Mesendoderm (in vitro differentiated cells): Measurements from ENCODE around the gene NHSL2.

Experiments
- DNase-seq: peaks from one replicate; pipeline ENCODE4 v3.0.0; 2013
- H2AK5ac ChIP-seq: 2 replicates; pipeline ENCODE4 v1.6.1; 2013; ENCODE audit warnings: low read length, inconsistent platforms
- H2BK120ac ChIP-seq: 2 replicates; pipeline ENCODE4 v1.6.1; 2013; ENCODE audit warnings: low read depth, mild to moderate bottlenecking, low read length, moderate library complexity, mixed read lengths
- H2BK15ac ChIP-seq: replicated peaks from 2 replicates; pipeline ENCODE4 v1.6.1; 2013; ENCODE audit warnings: low read depth, mild to moderate bottlenecking, moderate library complexity
- H2BK5ac ChIP-seq: 2 replicates; pipeline ENCODE4 v1.6.1; 2013; ENCODE audit warnings: low read length, inconsistent platforms
- H3K18ac ChIP-seq: 2 replicates; pipeline ENCODE4 v1.6.1; 2013; ENCODE audit warnings: mild to moderate bottlenecking, low read length, mixed read lengths
- H3K23ac ChIP-seq: one replicate; pipeline ENCODE4 v1.6.1; 2013; ENCODE audit warnings: low read length
- H3K27ac ChIP-seq: 2 replicates; pipeline ENCODE4 v1.5.1; 2013; ENCODE audit warnings: low read depth, mild to moderate bottlenecking, inconsistent platforms, low read length, moderate library complexity
- H3K27me3 ChIP-seq: 2 replicates; pipeline ENCODE4 v1.6.1; 2013; ENCODE audit warnings: low read length, control low read depth, mild to moderate bottlenecking, inconsistent platforms; ENCODE audit not compliant: insufficient read depth, poor library complexity
- H3K36me3 ChIP-seq: 2 replicates; pipeline ENCODE4 v1.6.1; 2013; ENCODE audit warnings: low read length, inconsistent platforms; ENCODE audit not compliant: control insufficient read depth, insufficient read depth
- H3K4ac ChIP-seq: one replicate; pipeline ENCODE4 v1.6.1; 2013; ENCODE audit warnings: low read depth, mild to moderate bottlenecking, low read length, moderate library complexity
- H3K4me1 ChIP-seq: 2 replicates; pipeline ENCODE4 v1.6.1; 2013; ENCODE audit warnings: low read depth, low read length, inconsistent platforms; ENCODE audit not compliant: control insufficient read depth
- H3K4me2 ChIP-seq: 2 replicates; pipeline ENCODE4 v1.6.1; 2013; ENCODE audit warnings: low read length
- H3K4me3 ChIP-seq: 2 replicates; pipeline ENCODE4 v1.5.1; 2013; ENCODE audit warnings: mild to moderate bottlenecking, low read length
- H3K56ac ChIP-seq: one replicate; pipeline ENCODE4 v1.6.1; 2013; ENCODE audit warnings: low read length
- H3K79me1 ChIP-seq: 2 replicates; pipeline ENCODE4 v1.6.1; 2013; ENCODE audit warnings: low read length, inconsistent platforms
- H3K79me2 ChIP-seq: 2 replicates; pipeline ENCODE4 v1.6.1; 2013; ENCODE audit warnings: mild to moderate bottlenecking, low read length; ENCODE audit not compliant: control insufficient read depth, insufficient read depth
- H3K9ac ChIP-seq: 2 replicates; pipeline ENCODE4 v1.6.1; 2013; ENCODE audit warnings: low read length, inconsistent platforms
- H4K5ac ChIP-seq: one replicate; pipeline ENCODE4 v1.6.1; 2013; ENCODE audit warnings: low read length
- H4K8ac ChIP-seq: one replicate; pipeline ENCODE4 v1.6.1; 2013; ENCODE audit warnings: low read depth, mild to moderate bottlenecking, control low read depth, low read length, moderate library complexity
- WGBS: extraction: QIAGEN DNeasy Blood & Tissue Kit; methylation state at CpG from one replicate; pipeline ENCODE4 v1.1.7; 2013; ENCODE audit warnings: low lambda C conversion rate, missing lambda C conversion rate; ENCODE audit not compliant: insufficient coverage; ENCODE audit errors: extremely low coverage; 5-methylcytosine and 5-hydroxymethylcytosine counted together

The NHSL2 gene

DNA sequence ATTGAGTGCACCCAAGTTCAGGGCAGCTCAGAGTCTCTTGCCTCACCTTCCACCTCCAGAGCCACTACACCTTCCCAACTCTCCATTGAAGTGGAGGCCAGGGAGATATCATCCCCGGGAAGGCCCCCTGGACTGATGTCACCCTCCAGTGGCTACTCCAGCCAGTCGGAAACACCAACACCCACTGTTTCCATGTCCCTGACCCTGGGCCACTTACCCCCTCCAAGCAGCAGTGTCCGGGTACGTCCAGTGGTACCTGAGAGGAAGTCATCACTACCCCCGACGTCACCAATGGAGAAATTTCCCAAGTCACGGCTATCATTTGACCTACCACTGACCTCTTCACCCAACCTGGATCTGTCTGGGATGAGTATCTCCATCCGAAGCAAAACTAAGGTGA lies 228.9 kb downstream of the NHSL2 start:
- no peak overlapping the region for H3K4ac ChIP-seq
- WGBS: no CpG with 5 or more reads among the region's 8 CpGs
- H2AK5ac ChIP-seq: no peak overlapping the region
- no peak overlapping the region for H3K27ac ChIP-seq
- H3K4me3 ChIP-seq: no peak overlapping the region
- no peaks in the 10 kb centered on the region for H3K27me3 ChIP-seq
- H2BK120ac ChIP-seq: no peak overlapping the region
- H3K18ac ChIP-seq: no peak overlapping the region
- no peaks in the 10 kb centered on the region for H3K79me1 ChIP-seq
- no peak overlapping the region for H3K56ac ChIP-seq
- no peak overlapping the region for H3K4me2 ChIP-seq
- no peak for DNase-seq
- H2BK5ac ChIP-seq: no peak overlapping the region
- H3K9ac ChIP-seq: no peak overlapping the region
- H3K23ac ChIP-seq: no peak overlapping the region
- no peaks in the 10 kb centered on the region for H3K79me2 ChIP-seq
- H4K8ac ChIP-seq: no peak overlapping the region
- no peaks in the 10 kb centered on the region for H3K36me3 ChIP-seq
- H3K4me1 ChIP-seq: no peaks in the 10 kb centered on the region
- no peak overlapping the region for H2BK15ac ChIP-seq
- H4K5ac ChIP-seq: no peak overlapping the region

DNA sequence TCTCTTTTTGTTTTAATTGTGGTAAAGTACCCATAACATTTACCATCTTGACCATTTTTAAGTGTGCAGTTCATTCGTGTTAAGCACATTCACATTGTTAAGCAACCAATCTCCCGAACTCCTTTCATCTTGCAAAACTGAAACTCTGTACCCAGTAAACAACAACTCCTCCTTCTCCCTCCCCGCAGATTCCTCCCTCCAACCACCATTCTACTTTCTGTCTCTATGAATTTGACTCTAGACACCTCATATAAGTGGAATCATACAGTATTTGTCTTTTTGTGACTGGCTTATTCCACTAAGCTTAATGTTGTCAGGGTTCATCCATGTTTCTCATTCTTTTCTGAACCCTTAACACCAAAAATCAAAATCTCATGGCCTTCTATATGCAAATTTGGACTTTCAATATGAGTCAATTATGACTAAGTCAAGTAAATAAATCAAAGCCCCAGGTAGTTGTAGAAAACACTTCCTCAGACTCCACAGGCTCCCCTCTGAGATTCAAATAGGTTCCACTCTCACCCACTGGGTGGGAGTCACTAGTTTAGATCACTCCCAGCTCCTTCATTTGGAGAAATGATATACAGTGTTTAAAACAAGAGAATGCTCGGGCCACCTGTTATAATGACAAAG lies 230.8 kb downstream of the NHSL2 start:
- no peak overlapping the region for H3K9ac ChIP-seq
- no peak overlapping the region for H2BK15ac ChIP-seq
- no peak overlapping the region for H3K23ac ChIP-seq
- no peak overlapping the region for H3K4me2 ChIP-seq
- H3K18ac ChIP-seq: no peak overlapping the region
- H2BK5ac ChIP-seq: no peak overlapping the region
- no peak overlapping the region for H3K4ac ChIP-seq
- WGBS: no CpG with 5 or more reads among the region's 4 CpGs
- no peak overlapping the region for H3K56ac ChIP-seq
- no peak overlapping the region for H4K5ac ChIP-seq
- H3K4me1 ChIP-seq: no peaks in the 10 kb centered on the region
- H2AK5ac ChIP-seq: no peak overlapping the region
- no peaks in the 10 kb centered on the region for H3K79me2 ChIP-seq
- H3K4me3 ChIP-seq: no peak overlapping the region
- no peak for DNase-seq
- H3K27ac ChIP-seq: no peak overlapping the region
- no peaks in the 10 kb centered on the region for H3K27me3 ChIP-seq
- H2BK120ac ChIP-seq: no peak overlapping the region
- no peaks in the 10 kb centered on the region for H3K36me3 ChIP-seq
- H3K79me1 ChIP-seq: no peaks in the 10 kb centered on the region
- no peak overlapping the region for H4K8ac ChIP-seq

GRCh38 chrX:72142094-72142793 lies 231.6 kb downstream of the NHSL2 start:
- Histone ChIP-seq H2AK5ac (no peak overlapping the region), H3K36me3 (no peaks in the 10 kb centered on the region), H3K79me1 (no peaks in the 10 kb centered on the region), H3K4me1 (no peaks in the 10 kb centered on the region), H3K4ac (no peak overlapping the region), H3K56ac (no peak overlapping the region), H3K27ac (no peak overlapping the region), H3K4me2 (no peak overlapping the region), H4K8ac (no peak overlapping the region), H3K18ac (no peak overlapping the region), H3K27me3 (no peaks in the 10 kb centered on the region), H2BK15ac (no peak overlapping the region), H2BK120ac (no peak overlapping the region), H3K23ac (no peak overlapping the region), H3K9ac (no peak overlapping the region), H3K79me2 (no peaks in the 10 kb centered on the region), H4K5ac (no peak overlapping the region), H3K4me3 (no peak overlapping the region), H2BK5ac (no peak overlapping the region)
- no CpG with 5 or more reads among the region's 8 CpGs for WGBS
- no peak for DNase-seq

DNA sequence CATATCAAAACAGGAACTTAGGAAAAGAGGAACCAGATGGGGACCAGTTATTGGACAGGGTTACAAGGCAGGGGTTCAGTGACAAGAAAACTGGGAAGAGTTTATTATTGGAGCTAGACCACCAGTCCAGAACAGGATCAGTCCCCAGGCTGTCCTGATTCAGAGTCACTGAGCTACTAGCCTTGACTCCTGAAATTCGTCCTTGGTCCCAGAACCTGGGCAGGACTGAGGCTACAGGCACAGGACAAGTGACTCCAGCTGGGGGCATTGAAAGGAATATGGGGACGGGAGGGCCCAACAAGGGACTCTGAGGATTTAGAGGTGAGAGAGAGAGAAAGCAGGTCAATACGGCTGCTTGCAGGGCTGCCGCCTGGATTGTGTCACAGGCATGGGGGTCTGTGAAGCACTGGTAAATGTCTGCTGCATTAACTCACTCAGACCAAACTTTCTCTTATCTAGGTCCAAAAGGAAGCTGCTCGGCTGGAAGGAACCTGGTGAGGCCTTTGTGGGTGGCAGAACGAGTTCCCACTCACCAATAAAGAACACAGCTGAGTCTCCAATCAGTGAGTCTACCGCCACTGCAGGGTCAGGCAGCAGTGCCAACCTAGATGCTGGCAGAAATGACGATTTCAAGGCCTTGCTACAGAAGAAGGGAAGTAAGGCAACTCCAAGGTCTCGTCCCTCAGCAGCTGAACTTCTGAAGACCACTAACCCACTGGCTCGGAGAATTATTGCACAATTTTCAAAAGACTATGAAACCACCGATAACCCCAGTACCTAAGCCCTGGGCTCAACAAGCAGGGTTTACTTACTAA lies 232.4 kb downstream of the NHSL2 start:
- no peak for DNase-seq
- no peak overlapping the region for H3K18ac ChIP-seq
- WGBS: no CpG with 5 or more reads among the region's 11 CpGs
- H3K27me3 ChIP-seq: no peaks in the 10 kb centered on the region
- H3K4ac ChIP-seq: no peak overlapping the region
- no peak overlapping the region for H3K56ac ChIP-seq
- H3K79me2 ChIP-seq: no peaks in the 10 kb centered on the region
- H3K23ac ChIP-seq: no peak overlapping the region
- H3K9ac ChIP-seq: no peak overlapping the region
- no peak overlapping the region for H2BK120ac ChIP-seq
- H3K27ac ChIP-seq: no peak overlapping the region
- H3K36me3 ChIP-seq: no peaks in the 10 kb centered on the region
- H3K4me1 ChIP-seq: no peaks in the 10 kb centered on the region
- H3K79me1 ChIP-seq: no peaks in the 10 kb centered on the region
- H4K5ac ChIP-seq: no peak overlapping the region
- no peak overlapping the region for H4K8ac ChIP-seq
- no peak overlapping the region for H3K4me3 ChIP-seq
- no peak overlapping the region for H2BK5ac ChIP-seq
- no peak overlapping the region for H2AK5ac ChIP-seq
- no peak overlapping the region for H2BK15ac ChIP-seq
- no peak overlapping the region for H3K4me2 ChIP-seq

DNA sequence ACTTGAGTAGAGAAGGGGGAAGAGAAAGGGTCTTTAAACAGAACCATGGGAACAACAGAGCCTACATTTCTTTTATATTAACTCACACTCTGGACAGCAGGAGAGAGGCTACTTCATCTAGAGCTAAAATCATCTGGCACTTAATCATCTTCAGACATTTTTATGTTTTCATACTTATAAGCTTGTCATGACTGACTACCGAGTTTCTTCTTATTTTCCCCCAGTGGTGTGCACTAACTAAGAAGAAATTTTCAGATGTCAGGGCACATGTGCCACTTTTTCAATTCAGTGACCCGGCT lies 232.9 kb downstream of the NHSL2 start:
- H3K79me2 ChIP-seq: no peaks in the 10 kb centered on the region
- H2BK15ac ChIP-seq: no peak overlapping the region
- no peak overlapping the region for H3K4ac ChIP-seq
- H3K4me3 ChIP-seq: no peak overlapping the region
- H3K27ac ChIP-seq: no peak overlapping the region
- no peak overlapping the region for H4K8ac ChIP-seq
- H3K9ac ChIP-seq: no peak overlapping the region
- H3K4me1 ChIP-seq: no peaks in the 10 kb centered on the region
- no peaks in the 10 kb centered on the region for H3K36me3 ChIP-seq
- no peak overlapping the region for H3K4me2 ChIP-seq
- WGBS: no CpG with 5 or more reads among the region's 2 CpGs
- no peaks in the 10 kb centered on the region for H3K27me3 ChIP-seq
- H3K18ac ChIP-seq: no peak overlapping the region
- no peak overlapping the region for H2BK120ac ChIP-seq
- H4K5ac ChIP-seq: no peak overlapping the region
- no peak overlapping the region for H2BK5ac ChIP-seq
- no peaks in the 10 kb centered on the region for H3K79me1 ChIP-seq
- H3K23ac ChIP-seq: no peak overlapping the region
- DNase-seq: no peak
- H2AK5ac ChIP-seq: no peak overlapping the region
- H3K56ac ChIP-seq: no peak overlapping the region
